Uterus (tissue), 2 donors: ENCODE measurements around the gene FGD6.

ENCODE experiments used
- CTCF ChIP-seq, 4 experiments: fragments of 200-600 bp in 2 of 4; fragments of 450-650 bp in 2 of 4; sonication (generic) in 2 of 4; IDR thresholded peaks; one replicate each; pipeline ENCODE4 v1.5.1; 2016 to 2019; ENCODE audit warnings: antibody characterized with exemption in 4 of 4, mild to moderate bottlenecking in 2 of 4, moderate library complexity in 1 of 4
- POLR2A ChIP-seq, 2 donors: fragments of 450-650 bp; IDR thresholded peaks; one replicate each; pipeline ENCODE4 v1.6.1; 2016; ENCODE audit warnings: antibody characterized with exemption in 2 of 2, mild to moderate bottlenecking in 1 of 2, moderate library complexity in 1 of 2

GRCh38 chr12:95187865-95188415, 29.3 kb downstream of the FGD6 start:
- TF ChIP-seq CTCF (IDR thresholded peaks at IDR 0.05) (no peak), POLR2A (IDR thresholded peaks at IDR 0.05) (no peak)
